ENCODE measurements around the gene SLC5A11. TPM values are rescaled to one million over a fixed set of nuclear protein-coding genes. Genes with fewer than 3 reads are reported as not detected.
"Not testable (repeated sequence)": the region's sequence is repeated elsewhere in the genome, so short reads cannot be mapped to it uniquely, and the experiment has no call there.

The SLC5A11 gene
- total RNA-seq, 1 experiment from 2014 or later, result 0.22 TPM

DNA sequence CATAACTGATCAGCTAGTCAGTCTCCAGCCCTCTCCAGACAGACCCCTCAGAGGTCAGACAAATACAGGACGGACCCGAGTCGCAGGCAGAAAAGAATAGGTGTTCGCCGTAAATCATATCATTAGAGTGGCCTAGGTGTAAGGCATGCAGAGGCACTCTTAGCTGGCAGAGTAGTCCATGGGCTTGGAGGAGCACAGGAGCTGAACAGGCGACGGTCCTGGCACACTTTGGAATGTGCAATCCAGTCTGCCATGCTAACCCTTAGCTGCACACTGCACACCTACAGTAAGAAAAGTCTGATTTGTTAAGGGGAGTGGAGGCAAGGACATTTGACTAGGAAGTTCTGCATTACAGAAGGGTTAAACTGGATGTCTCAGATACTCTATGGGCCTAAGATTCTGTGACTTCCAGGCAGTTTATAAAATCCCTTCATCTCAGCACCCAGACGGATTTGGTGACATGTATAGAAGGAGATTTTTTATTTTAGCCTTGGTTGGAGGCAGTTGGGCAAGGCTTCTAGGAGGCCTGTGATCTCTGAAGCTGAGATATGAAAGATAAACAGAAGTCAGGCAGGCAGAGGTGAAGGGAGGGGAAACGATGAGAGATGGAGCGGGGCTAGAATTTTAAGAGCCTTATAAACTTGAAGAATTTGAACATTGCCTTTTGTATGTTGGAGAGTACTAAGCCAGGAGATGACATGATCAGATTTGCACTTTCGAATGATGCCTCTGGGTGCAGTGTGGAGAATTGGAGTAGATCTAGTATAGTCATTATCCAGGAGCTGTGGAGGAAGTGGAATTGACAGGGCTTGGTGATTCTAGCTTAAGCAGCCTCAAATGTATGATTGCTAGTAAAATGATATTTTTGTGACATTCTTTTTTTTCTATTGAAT is 34.6 kb upstream of the SLC5A11 start:
- Histone ChIP-seq H3K9ac (ENCODE audit: extremely low read depth, insufficient read length, low read length) (no peak overlapping the region), H3K27me3 (ENCODE audit: insufficient read depth, low read length) (no peaks in the 10 kb centered on the region), H2AFZ (ENCODE audit: low read length) (no peak overlapping the region), H3K79me2 (ENCODE audit: insufficient read depth, low read length) (no peaks in the 10 kb centered on the region), H3K4ac (ENCODE audit: low read depth, low read length) (no peak overlapping the region), H3K79me1 (ENCODE audit: insufficient read depth, low read depth, low read length, poor library complexity, severe bottlenecking) (no peaks in the 10 kb centered on the region), H2AK5ac (ENCODE audit: insufficient read length, low read length) (no peak overlapping the region), H4K8ac (replicated peaks; ENCODE audit: insufficient read length, low read depth, low read length) (no peak overlapping the region), H3T11ph (ENCODE audit: low read length) (no peak overlapping the region), H4K5ac (ENCODE audit: insufficient read length, low read depth, low read length) (no peak overlapping the region), H3K14ac (ENCODE audit: insufficient read depth, low read length) (no peak overlapping the region), H3K18ac (ENCODE audit: insufficient read length, low read depth, low read length) (no peak overlapping the region), H3K23me2 (ENCODE audit: insufficient read length, low read depth, low read length, poor library complexity, severe bottlenecking) (no peaks in the 10 kb centered on the region), H2BK15ac (ENCODE audit: low read depth, low read length) (no peak overlapping the region), H2BK12ac (ENCODE audit: insufficient read length, low read depth, low read length) (no peak overlapping the region), H3K27ac (ENCODE audit: insufficient read length, low read depth, low read length) (no peak overlapping the region), H2BK20ac (ENCODE audit: low read depth, low read length, poor library complexity, severe bottlenecking) (no peak overlapping the region), H3K4me2 (ENCODE audit: insufficient read depth, insufficient read length, low read length) (no peak overlapping the region), H3K56ac (ENCODE audit: insufficient read length, low read depth, low read length) (no peak overlapping the region), H3K4me1 (ENCODE audit: insufficient read depth, low read length) (no peaks in the 10 kb centered on the region), H4K20me1 (ENCODE audit: control insufficient read depth, insufficient read depth, insufficient read length) (no peaks in the 10 kb centered on the region), H3K9me3 (ENCODE audit: control insufficient read depth, low read depth, low read length) (no peaks in the 10 kb centered on the region), H2BK5ac (ENCODE audit: insufficient read length, low read length) (no peak overlapping the region), H3K23ac (ENCODE audit: insufficient read length, low read depth, low read length) (no peak overlapping the region), H2BK120ac (ENCODE audit: low read depth, low read length, poor library complexity, severe bottlenecking) (no peak overlapping the region), H4K91ac (ENCODE audit: insufficient read length, low read depth, low read length) (no peak overlapping the region)
- Mint-ChIP-seq H3K4me3 (no peak overlapping the region), H3K4me1 (no peaks in the 10 kb centered on the region), H3K9me3 (no peaks in the 10 kb centered on the region), H3K27ac (no peak overlapping the region; a peak in 1 of 7 replicates), H3K27me3 (ENCODE audit: low read depth) (no peaks in the 10 kb centered on the region), H3K36me3 (ENCODE audit: insufficient read depth in 1 of 3, low read depth in 3 of 3) (peaks cover 50 to 95% (median 89%) of the 10 kb centered on the region in 3 experiments; a peak in 6 of 7 replicates)
- WGBS (ENCODE audit: extremely low coverage, insufficient read length, low lambda C conversion rate), result no CpG with 5 or more reads among the region's 11 CpGs
- DNase-seq, result no peak
- TF ChIP-seq CTCF (conservative IDR thresholded peaks at IDR 0.05), result no peak

- not testable (repeated sequence) for H2BK15ac ChIP-seq (ENCODE audit: low read depth, low read length); H3K56ac ChIP-seq (ENCODE audit: insufficient read length, low read depth, low read length); H3K4me1 Mint-ChIP-seq; H2BK5ac ChIP-seq (ENCODE audit: insufficient read length, low read length); H3K27ac ChIP-seq (ENCODE audit: insufficient read length, low read depth, low read length); H4K5ac ChIP-seq (ENCODE audit: insufficient read length, low read depth, low read length); H3K4me3 Mint-ChIP-seq; H3K27me3 Mint-ChIP-seq (ENCODE audit: low read depth); H3K18ac ChIP-seq (ENCODE audit: insufficient read length, low read depth, low read length); H3K9ac ChIP-seq (ENCODE audit: extremely low read depth, insufficient read length, low read length); H3K27ac Mint-ChIP-seq; H3K4ac ChIP-seq (ENCODE audit: low read depth, low read length); H3K9me3 ChIP-seq (ENCODE audit: control insufficient read depth, low read depth, low read length); H3K9me3 Mint-ChIP-seq; H4K20me1 ChIP-seq (ENCODE audit: control insufficient read depth, insufficient read depth, insufficient read length); H3K79me1 ChIP-seq (ENCODE audit: insufficient read depth, low read depth, low read length, poor library complexity, severe bottlenecking); H3K27me3 ChIP-seq (ENCODE audit: insufficient read depth, low read length); H3T11ph ChIP-seq (ENCODE audit: low read length); H3K23me2 ChIP-seq (ENCODE audit: insufficient read length, low read depth, low read length, poor library complexity, severe bottlenecking); H4K8ac ChIP-seq (replicated peaks; ENCODE audit: insufficient read length, low read depth, low read length); H3K23ac ChIP-seq (ENCODE audit: insufficient read length, low read depth, low read length); H2AK5ac ChIP-seq (ENCODE audit: insufficient read length, low read length); H2BK20ac ChIP-seq (ENCODE audit: low read depth, low read length, poor library complexity, severe bottlenecking); H2AFZ ChIP-seq (ENCODE audit: low read length); H2BK120ac ChIP-seq (ENCODE audit: low read depth, low read length, poor library complexity, severe bottlenecking); DNase-seq; H3K79me2 ChIP-seq (ENCODE audit: insufficient read depth, low read length); H3K14ac ChIP-seq (ENCODE audit: insufficient read depth, low read length); H3K4me1 ChIP-seq (ENCODE audit: insufficient read depth, low read length); H2BK12ac ChIP-seq (ENCODE audit: insufficient read length, low read depth, low read length); H3K4me2 ChIP-seq (ENCODE audit: insufficient read depth, insufficient read length, low read length); H4K91ac ChIP-seq (ENCODE audit: insufficient read length, low read depth, low read length)
- H3K36me3 Mint-ChIP-seq (ENCODE audit: insufficient read depth in 1 of 3, low read depth in 3 of 3), result peaks cover 41 to 89% (median 86%) of the 10 kb centered on the region in 3 experiments; a peak in 6 of 7 replicates
- no CpG with 5 or more reads among the region's 6 CpGs for WGBS (ENCODE audit: extremely low coverage, insufficient read length, low lambda C conversion rate)
Observed at GRCh38 chr16:24812813-24813212, 33.0 kb upstream of the SLC5A11 start.

Measured in H9 (cell line).